IMR-90 (cell line): ENCODE data around the gene OR10K1. TPM values are rescaled to one million over a fixed set of nuclear protein-coding genes. Genes with fewer than 3 reads are reported as not detected.

Experiments used
- ATAC-seq: fragments of 200-7000 bp; cut with Tn5 transposase; 2 replicates; pipeline ENCODE4 v1.9.1; 2020; ENCODE audit warnings: low read depth, mild to moderate bottlenecking, moderate library complexity
- BruUV-seq: library from RNA; stranded (reverse); fragments of 400-500 nt; replicated peaks from 2 replicates; lab custom pipeline; 2021; lab: Mats Ljungman, UMichigan
- CTCF ChIA-PET: fragments of 300-600 bp; formaldehyde crosslinking; extraction: SDS; loops from one replicate; lab custom pipeline; 2021; ENCODE audit warnings: antibody characterized with exemption; lab: Yijun Ruan, JAX
- POLR2A ChIA-PET: fragments of 300-600 bp; sonication (Branson Sonifier 250); formaldehyde crosslinking; loops from one replicate; lab custom pipeline; 2022; ENCODE audit warnings: antibody characterized with exemption; ENCODE audit not compliant: unreplicated experiment; lab: Charles Lee
- DNase-seq: peaks from one replicate; pipeline ENCODE4 v3.0.0; 2013
- H2AFZ ChIP-seq: replicated peaks from 2 replicates; pipeline ENCODE3; 2013; ENCODE audit warnings: low read length, mild to moderate bottlenecking; ENCODE audit not compliant: poor library complexity
- H2AK5ac ChIP-seq: 2 replicates; pipeline ENCODE4 v1.6.1; 2013; ENCODE audit warnings: low read depth, low read length, inconsistent platforms
- H2AK9ac ChIP-seq: replicated peaks from 2 replicates; pipeline ENCODE3; 2013; ENCODE audit warnings: mild to moderate bottlenecking, low read depth, low read length, moderate library complexity; ENCODE audit not compliant: poor library complexity
- H2BK120ac ChIP-seq: 2 replicates; pipeline ENCODE4 v1.6.1; 2013; ENCODE audit warnings: low read depth, low read length, inconsistent platforms
- H2BK15ac ChIP-seq: 3 replicates; pipeline ENCODE4 v1.6.1; 2013; ENCODE audit warnings: low read depth, low read length, inconsistent platforms
- H2BK20ac ChIP-seq: 2 replicates; pipeline ENCODE4 v1.6.1; 2013; ENCODE audit warnings: low read depth, mild to moderate bottlenecking, inconsistent platforms, low read length, moderate library complexity
- H2BK5ac ChIP-seq: 2 replicates; pipeline ENCODE4 v1.6.1; 2013; ENCODE audit warnings: mild to moderate bottlenecking, low read depth, low read length, inconsistent platforms; ENCODE audit not compliant: poor library complexity, severe bottlenecking
- H3K14ac ChIP-seq: replicated peaks from 2 replicates; pipeline ENCODE4 v1.6.1; 2013; ENCODE audit warnings: low read depth, low read length, inconsistent platforms
- H3K18ac ChIP-seq: 2 replicates; pipeline ENCODE4 v1.6.1; 2013; ENCODE audit warnings: low read depth, low read length, control low read depth
- H3K23ac ChIP-seq: 2 replicates; pipeline ENCODE4 v1.6.1; 2013; ENCODE audit warnings: low read depth, low read length, inconsistent platforms
- H3K27ac ChIP-seq: 2 replicates; pipeline ENCODE4 v1.5.1; 2013; ENCODE audit warnings: mild to moderate bottlenecking, control low read depth, low read length; ENCODE audit not compliant: insufficient read depth
- H3K27me3 ChIP-seq: 2 replicates; pipeline ENCODE4 v1.6.1; 2013; ENCODE audit warnings: low read length; ENCODE audit not compliant: control insufficient read depth, insufficient read depth
- H3K36me3 ChIP-seq: 2 replicates; pipeline ENCODE4 v1.6.1; 2013; ENCODE audit warnings: low read length, mixed read lengths; ENCODE audit not compliant: control insufficient read depth, insufficient read depth
- H3K4ac ChIP-seq: 2 replicates; pipeline ENCODE4 v1.6.1; 2013; ENCODE audit warnings: low read depth, low read length, inconsistent platforms
- H3K4me1 ChIP-seq: 2 replicates; pipeline ENCODE4 v1.6.1; 2013; ENCODE audit warnings: low read length, mixed read lengths; ENCODE audit not compliant: control insufficient read depth, insufficient read depth
- H3K4me2 ChIP-seq: 2 replicates; pipeline ENCODE4 v1.6.1; 2013; ENCODE audit warnings: low read depth, mild to moderate bottlenecking, control low read depth, low read length, moderate library complexity
- H3K4me3 ChIP-seq: 2 replicates; pipeline ENCODE4 v1.5.1; 2013; ENCODE audit warnings: low read depth, mild to moderate bottlenecking, control low read depth, low read length, moderate library complexity; ENCODE audit not compliant: insufficient read depth
- H3K56ac ChIP-seq: 2 replicates; pipeline ENCODE4 v1.6.1; 2013; ENCODE audit warnings: low read length, inconsistent platforms; ENCODE audit not compliant: insufficient read depth; ENCODE audit errors: extremely low read depth
- H3K79me1 ChIP-seq, 2 experiments: 2 replicates each; pipeline ENCODE4 v1.6.1; 2013; ENCODE audit warnings: low read length in 2 of 2, inconsistent platforms in 1 of 2, low read depth in 1 of 2
- H3K9ac ChIP-seq: 2 replicates; pipeline ENCODE4 v1.6.1; 2013; ENCODE audit warnings: low read depth, low read length, control low read depth
- H3K9me1 ChIP-seq: 2 replicates; pipeline ENCODE4 v1.6.1; 2013; ENCODE audit warnings: low read length, inconsistent platforms; ENCODE audit not compliant: insufficient read depth
- H3K9me3 ChIP-seq: 2 replicates; pipeline ENCODE4 v1.6.1; 2013; ENCODE audit warnings: low read length; ENCODE audit not compliant: control insufficient read depth, insufficient read depth
- H4K20me1 ChIP-seq: 2 replicates; pipeline ENCODE4 v1.6.1; 2013; ENCODE audit warnings: low read length, inconsistent platforms; ENCODE audit not compliant: insufficient read depth
- H4K5ac ChIP-seq: 2 replicates; pipeline ENCODE4 v1.6.1; 2013; ENCODE audit warnings: mild to moderate bottlenecking, low read depth, low read length, control low read depth
- H4K8ac ChIP-seq, 2 experiments: 2 replicates each; pipeline ENCODE4 v1.6.1; 2013; ENCODE audit warnings: low read depth in 2 of 2, low read length in 2 of 2, control low read depth in 1 of 2, inconsistent platforms in 1 of 2
- H4K91ac ChIP-seq: 2 replicates; pipeline ENCODE4 v1.6.1; 2013; ENCODE audit warnings: low read depth, low read length, inconsistent platforms; ENCODE audit not compliant: insufficient read depth
- MAFK ChIP-seq: IDR thresholded peaks from 2 replicates; pipeline ENCODE4 v1.6.1; 2012; ENCODE audit warnings: low read depth, low read length, improper control_type of control experiment
- POLR2A ChIP-seq: IDR thresholded peaks from 2 replicates; pipeline ENCODE4 v1.6.1; 2012; ENCODE audit warnings: mild to moderate bottlenecking, low read depth, low read length
- WGBS, 2 experiments: methylation state at CpG; one replicate each; pipeline versions ENCODE4 v1.1.5 to v1.1.7; 2013; ENCODE audit warnings: missing lambda C conversion rate in 2 of 2; ENCODE audit not compliant: insufficient read length in 1 of 2; ENCODE audit errors: extremely low coverage in 2 of 2; 5-methylcytosine and 5-hydroxymethylcytosine counted together
- dilution Hi-C: fragments of 300-500 bp; cut with HindIII; formaldehyde crosslinking; loops from one replicate; pipeline ENCODE4 v1.14.3; 2018; ENCODE audit warnings: low sequenced_read_pairs; ENCODE audit not compliant: unreplicated experiment
- in situ Hi-C: fragments of 300-500 bp; cut with MboI; formaldehyde crosslinking; loops from 3 replicates; pipeline ENCODE4 v1.14.3; 2019; ENCODE audit warnings: low sequenced_read_pairs, inconsistent platforms, mixed read lengths
- intact Hi-C: fragments of 100-400 bp; cut with micrococcal nuclease; formaldehyde crosslinking; loops from 2 replicates; pipeline ENCODE4 v1.10.0; 2022
- polyA plus RNA-seq, 3 experiments: library from polyadenylated mRNA; depleted of rRNA; stranded (reverse); fragments of >200 nt; gene quantifications; 2 replicates each; pipeline ENCODE4 v1.2.3, GENCODE V29; 2012; ENCODE audit warnings: low replicate concordance in 1 of 3
- total RNA-seq: library from RNA; depleted of rRNA; stranded (reverse); fragments of >200 nt; gene quantifications from 2 replicates; pipeline ENCODE4 v1.2.3, GENCODE V29; 2012

The OR10K1 gene
- total and polyA plus RNA-seq, 2 of the 4 experiments (the other 2 are of a cell fraction): not detected

DNA sequence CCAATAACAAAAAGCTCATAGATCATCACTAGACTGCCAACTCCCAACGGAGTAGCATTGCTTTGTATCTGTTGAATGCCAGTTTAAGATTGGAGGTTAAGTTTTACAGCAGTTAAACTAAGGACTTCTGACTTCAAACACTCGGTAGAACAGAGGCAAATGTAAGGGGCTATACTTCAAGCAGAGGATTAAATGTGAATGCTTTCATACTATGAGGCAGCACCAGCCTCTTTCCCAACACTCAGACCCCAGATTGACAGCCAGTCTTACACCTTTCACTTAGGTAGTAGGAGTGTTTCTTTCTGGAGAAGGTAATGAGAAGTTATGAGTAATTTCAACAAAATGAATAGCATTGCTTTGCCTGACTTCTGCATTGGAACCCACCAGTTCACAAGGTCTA lies 33.2 kb downstream of the OR10K1 start:
- no peak overlapping the region for H2AFZ ChIP-seq
- H3K9ac ChIP-seq: no peak overlapping the region
- BruUV-seq: no TSS peak
- ChIA-PET CTCF (no interaction called here), POLR2A (no interaction called here)
- no peak overlapping the region for H4K8ac ChIP-seq
- H2BK5ac ChIP-seq: no peak overlapping the region
- no peak for ATAC-seq
- in situ Hi-C loops (no loop called here), intact Hi-C loops (no loop called here), dilution Hi-C loops (no loop called here)
- no peak overlapping the region for H3K23ac ChIP-seq
- no peak overlapping the region for H2BK15ac ChIP-seq
- no CpG with 5 or more reads among the region's 2 CpGs for WGBS, 2 experiments
- no peaks in the 10 kb centered on the region for H3K9me3 ChIP-seq
- no peak overlapping the region for H3K27ac ChIP-seq
- no peaks in the 10 kb centered on the region for H3K4me1 ChIP-seq
- no peaks in the 10 kb centered on the region for H4K20me1 ChIP-seq
- no peaks in the 10 kb centered on the region for H3K79me1 ChIP-seq
- H2BK20ac ChIP-seq: no peak overlapping the region
- TF ChIP-seq MAFK (no peak), POLR2A (no peak)
- H3K9me1 ChIP-seq: no peaks in the 10 kb centered on the region
- no peak overlapping the region for H2AK9ac ChIP-seq
- no peak overlapping the region for H3K4ac ChIP-seq
- no peak overlapping the region for H3K14ac ChIP-seq
- H3K4me3 ChIP-seq: no peak overlapping the region
- H3K18ac ChIP-seq: no peak overlapping the region
- H4K91ac ChIP-seq: no peak overlapping the region
- no peak overlapping the region for H2BK120ac ChIP-seq
- H3K36me3 ChIP-seq: no peaks in the 10 kb centered on the region
- no peak overlapping the region for H2AK5ac ChIP-seq
- no peak for DNase-seq
- no peak overlapping the region for H3K56ac ChIP-seq
- H3K27me3 ChIP-seq: no peaks in the 10 kb centered on the region
- H3K4me2 ChIP-seq: no peak overlapping the region
- H4K5ac ChIP-seq: no peak overlapping the region
